ENCODE results near the gene SIVA1.
"Not testable (repeated sequence)": the region's sequence is repeated elsewhere in the genome, so short reads cannot be mapped to it uniquely, and the experiment has no call there.

The SIVA1 gene

GRCh38 chr14:104750056-104750752 is 2.7 kb upstream of the SIVA1 start:
- DNase-seq (ENCODE audit: extremely low read depth in 1 of 2, low read depth in 1 of 2) = no peak

- not testable (repeated sequence) for DNase-seq (ENCODE audit: extremely low read depth in 1 of 2, low read depth in 1 of 2)
These were observed 2.2 kb upstream of the SIVA1 start for GRCh38 chr14:104750753-104751057.

- DNase-seq (ENCODE audit: extremely low read depth in 1 of 2, low read depth in 1 of 2) = no peak
These were observed 1.2 kb upstream of the SIVA1 start for GRCh38 chr14:104751539-104752422.

DNA sequence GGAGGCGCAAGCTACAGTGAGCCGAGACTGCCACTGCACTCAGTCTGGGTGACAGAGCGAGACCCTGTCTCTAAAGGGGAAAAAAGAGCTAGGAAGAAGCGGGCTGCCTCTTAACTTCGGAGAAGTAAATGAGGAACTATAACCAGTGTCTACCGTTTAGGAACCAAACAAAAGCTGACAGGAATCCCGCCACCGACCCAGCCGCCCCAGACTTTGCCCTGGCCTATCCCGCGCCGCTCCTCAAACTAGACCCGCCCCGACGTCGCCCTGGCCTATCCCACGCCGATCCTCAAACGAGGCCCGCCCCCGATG is 568 bp upstream of the SIVA1 start:
- no peak for DNase-seq (ENCODE audit: extremely low read depth in 1 of 2, low read depth in 1 of 2)

DNA sequence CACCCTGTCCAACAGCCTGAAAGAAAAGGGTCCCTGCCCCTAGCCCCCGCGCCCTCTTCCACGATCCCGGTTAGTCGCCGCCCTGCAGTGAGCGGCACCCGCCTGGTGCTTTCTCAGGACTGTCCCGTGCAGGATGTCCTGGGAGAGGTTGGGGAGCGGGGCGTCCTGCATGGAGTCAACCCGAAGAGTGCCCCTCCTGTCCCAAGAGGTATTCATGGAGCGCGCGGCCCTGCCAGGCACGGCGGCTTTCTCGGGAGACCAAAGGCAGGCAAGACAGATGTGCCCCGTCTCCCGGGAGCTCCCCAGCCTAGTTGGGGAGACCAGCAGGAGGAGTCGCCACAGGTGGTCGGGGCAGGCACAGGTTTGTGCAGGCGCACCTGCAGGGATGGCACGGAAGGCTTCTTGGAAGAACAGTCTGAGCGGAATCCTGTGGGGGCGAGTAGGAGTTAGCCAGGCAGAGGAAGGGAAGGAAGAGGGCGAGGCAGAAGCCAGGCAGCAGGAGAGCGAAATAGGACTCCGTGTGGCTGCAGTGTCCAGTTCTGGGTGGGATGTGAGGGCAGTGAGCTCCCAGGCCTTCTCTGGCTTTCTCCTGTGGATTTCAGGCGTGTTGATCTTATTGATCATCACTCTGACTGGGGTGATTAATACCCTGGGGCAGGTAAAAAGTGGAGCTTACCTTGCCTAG is 723 bp downstream of the SIVA1 start:
- no peak for DNase-seq (ENCODE audit: extremely low read depth in 1 of 2, low read depth in 1 of 2)

DNA sequence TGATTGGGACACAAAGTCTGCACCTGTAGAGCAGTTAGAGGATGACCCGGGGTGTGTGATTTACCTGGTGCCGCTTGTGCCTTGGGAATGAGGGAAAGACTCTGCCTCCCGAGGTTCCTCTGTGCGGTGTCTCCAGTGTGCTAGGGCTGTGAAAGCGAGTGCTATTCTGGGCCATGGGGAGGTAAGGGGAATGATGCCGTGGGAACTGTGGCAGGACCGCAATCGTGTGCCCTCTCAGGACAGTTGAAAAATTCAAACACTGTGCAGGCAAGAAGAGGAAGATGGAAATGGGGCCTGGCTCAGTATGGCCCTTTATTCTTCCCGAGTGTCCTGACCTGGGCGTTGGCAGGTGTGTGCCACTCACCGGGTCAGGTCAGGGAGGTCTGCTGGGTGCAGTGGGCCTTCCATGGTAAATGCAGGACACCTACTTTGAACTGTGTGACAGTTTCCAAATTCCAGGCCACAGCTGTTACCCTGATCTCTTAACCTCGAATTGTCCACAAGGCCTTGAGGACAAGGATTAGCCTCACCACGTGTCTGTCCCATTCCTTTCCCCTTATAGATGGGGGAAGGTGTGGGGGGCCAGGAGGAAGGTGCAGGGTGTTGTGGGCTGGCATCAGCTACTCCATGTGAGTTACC is 1.4 kb downstream of the SIVA1 start:
- no peak for DNase-seq (ENCODE audit: extremely low read depth in 1 of 2, low read depth in 1 of 2)

- DNase-seq (ENCODE audit: extremely low read depth in 1 of 2, low read depth in 1 of 2) = no peak
These were observed 2.7 kb downstream of the SIVA1 start for GRCh38 chr14:104755621-104756020.

GRCh38 chr14:104756477-104757237 is 3.7 kb downstream of the SIVA1 start:
- no peak for DNase-seq (ENCODE audit: extremely low read depth in 1 of 2, low read depth in 1 of 2)

- no peak for DNase-seq (ENCODE audit: extremely low read depth in 1 of 2, low read depth in 1 of 2)
These were observed 4.3 kb downstream of the SIVA1 start for GRCh38 chr14:104757238-104757585.

- no peak for DNase-seq (ENCODE audit: extremely low read depth in 1 of 2, low read depth in 1 of 2)
These were observed 4.9 kb downstream of the SIVA1 start for GRCh38 chr14:104757681-104758392.

DNA sequence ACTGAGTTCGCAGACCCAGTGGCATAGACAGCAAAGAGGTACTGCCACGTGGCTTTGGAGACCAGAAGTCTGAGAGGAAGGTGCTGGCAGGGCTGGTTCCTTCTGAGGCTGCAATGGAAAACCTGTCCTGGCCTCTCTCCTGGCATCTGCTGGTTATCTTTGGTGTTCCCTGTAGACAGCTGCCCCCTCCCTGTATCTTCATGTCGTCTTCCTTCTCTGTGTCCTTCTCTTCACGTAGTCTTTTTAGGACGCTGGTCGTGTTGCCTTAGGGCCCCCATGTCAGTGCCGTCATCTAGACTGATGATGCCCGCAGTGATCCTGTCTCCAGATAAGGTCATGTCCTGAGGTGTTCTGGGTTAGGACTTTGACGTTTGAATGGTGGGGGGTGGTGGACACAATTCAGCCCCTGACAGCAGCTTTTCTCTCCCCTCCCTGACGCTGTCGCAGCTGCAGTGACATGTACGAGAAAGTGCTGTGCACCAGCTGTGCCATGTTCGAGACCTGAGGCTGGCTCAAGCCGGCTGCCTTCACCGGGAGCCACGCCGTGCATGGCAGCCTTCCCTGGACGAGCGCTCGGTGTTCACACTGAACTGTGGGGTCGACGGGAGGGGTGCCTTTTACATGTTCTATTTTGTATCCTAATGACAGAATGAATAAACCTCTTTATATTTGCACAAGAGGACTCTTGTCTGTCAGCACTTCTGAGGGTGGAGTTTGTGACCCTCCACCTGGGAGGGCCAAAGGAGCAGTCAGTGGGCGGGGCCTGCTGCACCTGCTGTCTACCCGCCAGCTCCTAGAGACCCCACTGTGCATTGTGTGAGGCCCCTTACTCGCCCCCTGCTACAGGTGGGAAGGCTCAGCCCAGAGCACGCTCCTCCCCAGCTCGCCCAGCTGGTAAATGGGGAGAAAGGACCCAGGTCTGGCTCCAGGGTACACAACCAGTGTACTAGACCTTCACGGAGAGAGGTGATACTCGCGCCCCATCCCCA is 6.3 kb downstream of the SIVA1 start:
- no peak for DNase-seq (ENCODE audit: extremely low read depth in 1 of 2, low read depth in 1 of 2)

DNA sequence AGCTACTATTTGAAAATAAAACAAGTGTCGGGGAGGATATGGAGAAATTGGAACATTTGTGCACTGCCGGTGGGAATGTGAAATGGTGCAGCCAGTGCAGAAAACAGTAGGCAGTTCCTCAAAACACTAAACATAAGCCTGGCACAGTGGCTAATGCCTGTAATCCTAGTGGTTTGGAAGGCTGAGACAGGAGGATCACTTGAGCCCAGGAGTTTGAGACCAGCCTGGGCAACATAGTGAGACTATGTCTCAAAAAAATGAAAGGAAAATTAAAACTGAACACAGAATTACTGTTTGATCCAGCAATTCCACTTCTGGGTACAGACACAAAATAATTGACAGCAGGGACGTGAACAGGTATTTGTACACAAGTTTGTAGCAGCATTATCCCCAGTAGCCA is 12.6 kb downstream of the SIVA1 start:
- no peak for DNase-seq (ENCODE audit: extremely low read depth in 1 of 2, low read depth in 1 of 2)

GRCh38 chr14:104766256-104766862 is 13.4 kb downstream of the SIVA1 start:
- DNase-seq (ENCODE audit: extremely low read depth in 1 of 2, low read depth in 1 of 2) = no peak

- DNase-seq (ENCODE audit: extremely low read depth in 1 of 2, low read depth in 1 of 2) = no peak
These were observed 14.1 kb downstream of the SIVA1 start for GRCh38 chr14:104766863-104767633.

DNA sequence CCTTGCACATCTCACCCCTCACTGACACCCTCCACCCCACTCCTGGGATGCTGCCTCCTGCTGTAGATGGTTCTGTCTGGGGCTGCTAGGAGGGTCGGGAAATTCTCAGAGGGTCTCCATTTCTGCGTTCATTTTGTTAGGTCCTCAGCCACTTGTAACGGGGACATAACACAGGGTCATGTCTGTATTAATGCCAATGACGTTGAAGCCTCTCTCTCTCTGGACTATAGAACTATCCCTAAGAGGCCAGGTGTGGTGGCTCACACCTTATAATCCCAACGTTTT is 14.6 kb downstream of the SIVA1 start:
- no peak for DNase-seq (ENCODE audit: extremely low read depth in 1 of 2, low read depth in 1 of 2)

- peak; percentile 77 to 89 for DNase-seq (ENCODE audit: extremely low read depth in 1 of 2, low read depth in 1 of 2)
These were observed 15.7 kb downstream of the SIVA1 start for GRCh38 chr14:104768437-104769323.
